H9 (cell line): ENCODE measurements around the gene FA2H. TPM values are rescaled to one million over a fixed set of nuclear protein-coding genes. Genes with fewer than 3 reads are reported as not detected.

Source experiments
- DNase-seq: peaks from one replicate; pipeline ENCODE4 v3.0.0-alpha.2; 2017
- H2AFZ ChIP-seq: one replicate; pipeline ENCODE4 v1.6.1; 2013; ENCODE audit warnings: mild to moderate bottlenecking, low read length, control low read depth, moderate library complexity
- H2AK5ac ChIP-seq: 2 replicates; pipeline ENCODE4 v1.6.1; 2013; ENCODE audit warnings: low read length, control low read depth, mixed read lengths; ENCODE audit not compliant: insufficient read length
- H2BK120ac ChIP-seq: one replicate; pipeline ENCODE4 v1.6.1; 2013; ENCODE audit warnings: low read depth, mild to moderate bottlenecking, low read length, control low read depth, inconsistent platforms; ENCODE audit not compliant: poor library complexity, severe bottlenecking
- H2BK12ac ChIP-seq: 2 replicates; pipeline ENCODE4 v1.6.1; 2013; ENCODE audit warnings: low read length, control low read depth, mixed read lengths, low read depth; ENCODE audit not compliant: insufficient read length
- H2BK15ac ChIP-seq: 2 replicates; pipeline ENCODE4 v1.6.1; 2013; ENCODE audit warnings: low read depth, low read length, control low read depth
- H2BK20ac ChIP-seq: one replicate; pipeline ENCODE4 v1.6.1; 2013; ENCODE audit warnings: low read depth, mild to moderate bottlenecking, low read length, control low read depth, inconsistent platforms; ENCODE audit not compliant: poor library complexity, severe bottlenecking
- H2BK5ac ChIP-seq: 2 replicates; pipeline ENCODE4 v1.6.1; 2013; ENCODE audit warnings: low read length, control low read depth, mixed read lengths; ENCODE audit not compliant: insufficient read length
- H3K14ac ChIP-seq: 2 replicates; pipeline ENCODE4 v1.6.1; 2013; ENCODE audit warnings: low read length, control low read depth; ENCODE audit not compliant: insufficient read depth
- H3K18ac ChIP-seq: 2 replicates; pipeline ENCODE4 v1.6.1; 2013; ENCODE audit warnings: low read depth, mild to moderate bottlenecking, mixed read lengths, low read length, control low read depth; ENCODE audit not compliant: insufficient read length
- H3K23ac ChIP-seq: 2 replicates; pipeline ENCODE4 v1.6.1; 2013; ENCODE audit warnings: low read length, control low read depth, mixed read lengths, low read depth; ENCODE audit not compliant: insufficient read length
- H3K23me2 ChIP-seq: 2 replicates; pipeline ENCODE4 v1.6.1; 2013; ENCODE audit warnings: low read depth, mild to moderate bottlenecking, mixed read lengths, low read length, control low read depth; ENCODE audit not compliant: insufficient read length, poor library complexity, severe bottlenecking
- H3K27ac ChIP-seq: 2 replicates; pipeline ENCODE4 v1.5.1; 2013; ENCODE audit warnings: low read length, control low read depth, mixed read lengths, low read depth; ENCODE audit not compliant: insufficient read length
- H3K27me3 ChIP-seq: 2 replicates; pipeline ENCODE4 v1.6.1; 2013; ENCODE audit warnings: low read length, control low read depth, inconsistent platforms; ENCODE audit not compliant: insufficient read depth
- H3K4ac ChIP-seq: 2 replicates; pipeline ENCODE4 v1.6.1; 2013; ENCODE audit warnings: low read depth, mild to moderate bottlenecking, control low read depth, inconsistent platforms, low read length, moderate library complexity
- H3K4me1 ChIP-seq: 2 replicates; pipeline ENCODE4 v1.6.1; 2013; ENCODE audit warnings: low read length, control low read depth, inconsistent platforms; ENCODE audit not compliant: insufficient read depth
- H3K4me2 ChIP-seq: 2 replicates; pipeline ENCODE4 v1.6.1; 2013; ENCODE audit warnings: low read length, control low read depth, mixed read lengths; ENCODE audit not compliant: insufficient read length, insufficient read depth
- H3K56ac ChIP-seq: 2 replicates; pipeline ENCODE4 v1.6.1; 2013; ENCODE audit warnings: low read depth, mild to moderate bottlenecking, mixed read lengths, low read length, control low read depth; ENCODE audit not compliant: insufficient read length
- H3K79me1 ChIP-seq: 2 replicates; pipeline ENCODE4 v1.6.1; 2013; ENCODE audit warnings: low read depth, mild to moderate bottlenecking, moderate library complexity, low read length, control low read depth, inconsistent platforms; ENCODE audit not compliant: insufficient read depth, poor library complexity, severe bottlenecking
- H3K79me2 ChIP-seq: 2 replicates; pipeline ENCODE4 v1.6.1; 2013; ENCODE audit warnings: low read length, control low read depth, inconsistent platforms; ENCODE audit not compliant: insufficient read depth
- H3K9ac ChIP-seq: 2 replicates; pipeline ENCODE4 v1.6.1; 2013; ENCODE audit warnings: low read length, control low read depth, mixed read lengths; ENCODE audit not compliant: insufficient read length; ENCODE audit errors: extremely low read depth
- H3K9me3 ChIP-seq: one replicate; pipeline ENCODE4 v1.6.1; 2013; ENCODE audit warnings: low read depth, low read length, inconsistent platforms; ENCODE audit not compliant: control insufficient read depth
- H3T11ph ChIP-seq: one replicate; pipeline ENCODE4 v1.6.1; 2013; ENCODE audit warnings: mild to moderate bottlenecking, low read length, control low read depth, inconsistent platforms
- H4K20me1 ChIP-seq: one replicate; pipeline ENCODE4 v1.6.1; 2013; ENCODE audit not compliant: control insufficient read depth, insufficient read length, insufficient read depth
- H4K5ac ChIP-seq: 2 replicates; pipeline ENCODE4 v1.6.1; 2013; ENCODE audit warnings: low read depth, mild to moderate bottlenecking, mixed read lengths, low read length, control low read depth; ENCODE audit not compliant: insufficient read length
- H4K8ac ChIP-seq: replicated peaks from 2 replicates; pipeline ENCODE4 v1.6.1; 2013; ENCODE audit warnings: low read length, control low read depth, mixed read lengths, low read depth; ENCODE audit not compliant: insufficient read length
- H4K91ac ChIP-seq: 2 replicates; pipeline ENCODE4 v1.6.1; 2013; ENCODE audit warnings: low read depth, mild to moderate bottlenecking, moderate library complexity, mixed read lengths, low read length, control low read depth; ENCODE audit not compliant: insufficient read length
- H3K27ac Mint-ChIP-seq, 3 experiments: 2 replicates in 2 of 3; 3 replicates in 1 of 3; pipeline ENCODE4 v1.8.0; 2020 to 2021; ENCODE audit warnings: mixed read lengths in 3 of 3, mild to moderate bottlenecking in 1 of 3, moderate library complexity in 1 of 3
- H3K27me3 Mint-ChIP-seq: 2 replicates; pipeline ENCODE4 v1.8.0; 2021; ENCODE audit warnings: low read depth, mild to moderate bottlenecking, moderate library complexity, mixed read lengths
- H3K36me3 Mint-ChIP-seq, 3 experiments: 2 replicates in 2 of 3; 3 replicates in 1 of 3; pipeline ENCODE4 v1.8.0; 2020 to 2021; ENCODE audit warnings: low read depth in 3 of 3, mixed read lengths in 3 of 3; ENCODE audit not compliant: insufficient read depth in 1 of 3
- H3K4me1 Mint-ChIP-seq, 2 experiments: 2 replicates each; pipeline ENCODE4 v1.8.0; 2020; ENCODE audit warnings: mixed read lengths in 2 of 2
- H3K4me3 Mint-ChIP-seq, 2 experiments: 2 replicates in 1 of 2; 3 replicates in 1 of 2; pipeline ENCODE4 v1.8.0; 2020 to 2021; ENCODE audit warnings: mild to moderate bottlenecking in 2 of 2, mixed read lengths in 2 of 2, moderate library complexity in 1 of 2
- H3K9me3 Mint-ChIP-seq, 2 experiments: 2 replicates in 1 of 2; 3 replicates in 1 of 2; pipeline ENCODE4 v1.8.0; 2020; ENCODE audit warnings: mild to moderate bottlenecking in 2 of 2, mixed read lengths in 2 of 2, moderate library complexity in 1 of 2
- WGBS: extraction: QIAGEN DNeasy Blood & Tissue Kit; methylation state at CpG from one replicate; pipeline ENCODE4 v1.1.7; 2013; ENCODE audit warnings: missing lambda C conversion rate, low lambda C conversion rate, mixed read lengths; ENCODE audit not compliant: insufficient read length; ENCODE audit errors: extremely low coverage; 5-methylcytosine and 5-hydroxymethylcytosine counted together
- total RNA-seq: library from RNA; stranded (reverse); gene quantifications from 2 replicates; pipeline ENCODE4 v1.2.1, GENCODE V29; 2021
- TF ChIP-seq, protein P1 (sequence below): fragments of 200-600 bp; sonication (generic); conservative IDR thresholded peaks from 3 replicates; pipeline ENCODE4 v1.8.0; 2021; ENCODE audit warnings: antibody characterized with exemption, mild to moderate bottlenecking

Gene FA2H
- total RNA-seq, 1 experiment from 2014 or later, result 25.1 TPM

- Histone ChIP-seq H2BK20ac (no peak overlapping the region), H2BK120ac (no peak overlapping the region), H3K4ac (no peak overlapping the region), H3K27ac (no peak overlapping the region), H3K79me1 (no peaks in the 10 kb centered on the region), H4K8ac (no peak overlapping the region), H2AFZ (no peak overlapping the region), H3K9ac (no peak overlapping the region), H3K23ac (no peak overlapping the region), H2BK15ac (no peak overlapping the region), H3K9me3 (no peaks in the 10 kb centered on the region), H3K18ac (no peak overlapping the region), H3T11ph (no peak overlapping the region), H2AK5ac (no peak overlapping the region), H3K23me2 (no peaks in the 10 kb centered on the region), H2BK12ac (no peak overlapping the region), H4K91ac (no peak overlapping the region), H3K4me2 (no peak overlapping the region), H2BK5ac (no peak overlapping the region), H3K56ac (no peak overlapping the region), H3K4me1 (no peaks in the 10 kb centered on the region), H4K20me1 (no peaks in the 10 kb centered on the region), H3K79me2 (no peaks in the 10 kb centered on the region), H4K5ac (no peak overlapping the region), H3K27me3 (no peaks in the 10 kb centered on the region), H3K14ac (no peak overlapping the region)
- TF ChIP-seq, protein P1, sequence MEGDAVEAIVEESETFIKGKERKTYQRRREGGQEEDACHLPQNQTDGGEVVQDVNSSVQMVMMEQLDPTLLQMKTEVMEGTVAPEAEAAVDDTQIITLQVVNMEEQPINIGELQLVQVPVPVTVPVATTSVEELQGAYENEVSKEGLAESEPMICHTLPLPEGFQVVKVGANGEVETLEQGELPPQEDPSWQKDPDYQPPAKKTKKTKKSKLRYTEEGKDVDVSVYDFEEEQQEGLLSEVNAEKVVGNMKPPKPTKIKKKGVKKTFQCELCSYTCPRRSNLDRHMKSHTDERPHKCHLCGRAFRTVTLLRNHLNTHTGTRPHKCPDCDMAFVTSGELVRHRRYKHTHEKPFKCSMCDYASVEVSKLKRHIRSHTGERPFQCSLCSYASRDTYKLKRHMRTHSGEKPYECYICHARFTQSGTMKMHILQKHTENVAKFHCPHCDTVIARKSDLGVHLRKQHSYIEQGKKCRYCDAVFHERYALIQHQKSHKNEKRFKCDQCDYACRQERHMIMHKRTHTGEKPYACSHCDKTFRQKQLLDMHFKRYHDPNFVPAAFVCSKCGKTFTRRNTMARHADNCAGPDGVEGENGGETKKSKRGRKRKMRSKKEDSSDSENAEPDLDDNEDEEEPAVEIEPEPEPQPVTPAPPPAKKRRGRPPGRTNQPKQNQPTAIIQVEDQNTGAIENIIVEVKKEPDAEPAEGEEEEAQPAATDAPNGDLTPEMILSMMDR, result no peak
- Mint-ChIP-seq H3K36me3 (no peaks in the 10 kb centered on the region; a peak in 1 of 7 replicates), H3K27me3 (peaks cover 1% of the 10 kb centered on the region), H3K4me1 (peaks cover 8 to 13% of the 10 kb centered on the region in 2 experiments), H3K9me3 (no peaks in the 10 kb centered on the region), H3K4me3 (no peak overlapping the region), H3K27ac (no peak overlapping the region)
- WGBS, result no CpG with 5 or more reads among the region's 11 CpGs
- no peak for DNase-seq
Observed at GRCh38 chr16:74682556-74682955, 92.1 kb downstream of the FA2H start.
